Right atrium auricular region (tissue), 2 donors: ENCODE data around the gene WDR82. TPM values are rescaled to one million over a fixed set of nuclear protein-coding genes. Genes with fewer than 3 reads are reported as not detected.

ENCODE experiments used
- DNase-seq: peaks from one replicate; pipeline ENCODE4 v3.0.0-alpha.2; 2019; ENCODE audit warnings: low spot score
- H3K27ac ChIP-seq, 2 donors: fragments of 200-600 bp; sonication (generic); 1 replicate in 1 of 2; 2 replicates in 1 of 2; pipeline ENCODE4 v1.5.1; 2016 to 2019
- H3K27me3 ChIP-seq, 2 donors: fragments of 200-600 bp; sonication (generic); one replicate each; pipeline versions ENCODE4 v1.5.1 to v1.6.0; 2017 to 2019
- H3K36me3 ChIP-seq: fragments of 200-600 bp; sonication (generic); one replicate; pipeline ENCODE4 v1.5.1; 2016
- H3K4me1 ChIP-seq, 2 donors: fragments of 200-600 bp; sonication (generic); one replicate each; pipeline versions ENCODE4 v1.5.1 to v1.6.0; 2017 to 2019
- H3K4me3 ChIP-seq, 2 donors: fragments of 200-600 bp; sonication (generic); 1 replicate in 1 of 2; 2 replicates in 1 of 2; pipeline ENCODE4 v1.5.1; 2017 to 2019; ENCODE audit warnings: mild to moderate bottlenecking in 1 of 2, moderate library complexity in 1 of 2
- H3K9me3 ChIP-seq, 2 donors: fragments of 200-600 bp; sonication (generic); one replicate each; pipeline ENCODE4 v1.5.1; 2019
- CTCF ChIP-seq, 2 donors: fragments of 200-600 bp; sonication (generic); IDR thresholded peaks; one replicate each; pipeline ENCODE4 v1.5.1; 2019; ENCODE audit warnings: antibody characterized with exemption in 2 of 2
- total RNA-seq, 2 donors: library from RNA; depleted of rRNA; stranded (reverse); fragments of >200 nt; gene quantifications; one replicate each; pipeline ENCODE4 v1.1.0, GENCODE V29; 2016

Gene WDR82, protein sequence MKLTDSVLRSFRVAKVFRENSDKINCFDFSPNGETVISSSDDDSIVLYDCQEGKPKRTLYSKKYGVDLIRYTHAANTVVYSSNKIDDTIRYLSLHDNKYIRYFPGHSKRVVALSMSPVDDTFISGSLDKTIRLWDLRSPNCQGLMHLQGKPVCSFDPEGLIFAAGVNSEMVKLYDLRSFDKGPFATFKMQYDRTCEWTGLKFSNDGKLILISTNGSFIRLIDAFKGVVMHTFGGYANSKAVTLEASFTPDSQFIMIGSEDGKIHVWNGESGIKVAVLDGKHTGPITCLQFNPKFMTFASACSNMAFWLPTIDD
- 10 to 100 TPM; 43.2 to 43.8 TPM for total RNA-seq

- no peaks in the 10 kb centered on the region for H3K36me3 ChIP-seq
- peak in 1 of 2 donors; percentile 77 for TF ChIP-seq CTCF (IDR thresholded peaks at IDR 0.05)
- no peaks in the 10 kb centered on the region for H3K9me3 ChIP-seq
- H3K4me1 ChIP-seq = peaks cover 0 to 65% of the 10 kb centered on the region in 2 donors
- DNase-seq = peak; percentile 97
- peak within 1 kb of the TSS; percentile 90 to 98 for H3K27ac ChIP-seq
- peak within 1 kb of the TSS; percentile 66 to 88 for H3K4me3 ChIP-seq
- no peaks in the 10 kb centered on the region for H3K27me3 ChIP-seq
These were observed at the start of gene WDR82 for GRCh38 chr3:52278510-52279069. WDR82 (minus strand) TSS chr3:52278649; CDS start chr3:52278361, 288 bp downstream.

- no peak for TF ChIP-seq CTCF (IDR thresholded peaks at IDR 0.05)
- no peaks in the 10 kb centered on the region for H3K36me3 ChIP-seq
- DNase-seq = no peak
- H3K27me3 ChIP-seq = no peaks in the 10 kb centered on the region
- H3K4me3 ChIP-seq = no peak overlapping the region
- H3K4me1 ChIP-seq = no peaks in the 10 kb centered on the region
- H3K9me3 ChIP-seq = no peaks in the 10 kb centered on the region
- H3K27ac ChIP-seq = no peak overlapping the region
These were observed 49.2 kb upstream of the WDR82 start for GRCh38 chr3:52327486-52328290.

- no peak for DNase-seq
- Histone ChIP-seq H3K36me3 (no peaks in the 10 kb centered on the region), H3K4me1 (no peaks in the 10 kb centered on the region), H3K9me3 (no peaks in the 10 kb centered on the region), H3K27me3 (no peaks in the 10 kb centered on the region), H3K27ac (no peak overlapping the region), H3K4me3 (no peak overlapping the region)
- TF ChIP-seq CTCF (IDR thresholded peaks at IDR 0.05) = no peak
These were observed 48.5 kb upstream of the WDR82 start for GRCh38 chr3:52326976-52327375.

- no peak for DNase-seq
- Histone ChIP-seq H3K9me3 (no peaks in the 10 kb centered on the region), H3K27me3 (no peaks in the 10 kb centered on the region), H3K36me3 (no peaks in the 10 kb centered on the region), H3K4me1 (no peaks in the 10 kb centered on the region), H3K4me3 (no peak overlapping the region), H3K27ac (no peak overlapping the region)
- no peak for TF ChIP-seq CTCF (IDR thresholded peaks at IDR 0.05)
These were observed 47.2 kb upstream of the WDR82 start for GRCh38 chr3:52325686-52326085.

DNA sequence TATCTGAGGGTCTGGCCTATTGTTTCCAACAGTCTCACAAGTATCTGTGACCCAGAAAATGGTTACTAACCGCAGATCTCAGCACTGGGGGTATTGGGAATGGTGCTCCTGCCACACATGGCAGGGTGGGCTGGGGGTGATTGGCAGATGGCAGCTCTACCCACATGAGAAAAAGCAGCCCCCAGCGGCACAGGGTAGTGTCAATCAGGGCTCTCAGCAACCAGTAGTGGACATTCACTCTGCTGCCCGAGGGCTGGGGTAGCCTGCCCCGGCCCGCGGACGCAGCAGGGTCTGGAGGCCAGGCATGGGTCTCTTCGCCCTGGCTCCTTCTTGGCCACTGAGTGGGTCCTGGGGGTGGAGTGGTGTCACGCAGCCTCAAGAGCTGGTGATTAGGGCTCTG, 46.2 kb upstream of the WDR82 start:
- no peak for DNase-seq
- no peaks in the 10 kb centered on the region for H3K9me3 ChIP-seq
- H3K4me3 ChIP-seq = no peak overlapping the region
- no peak for TF ChIP-seq CTCF (IDR thresholded peaks at IDR 0.05)
- no peaks in the 10 kb centered on the region for H3K4me1 ChIP-seq
- no peaks in the 10 kb centered on the region for H3K27me3 ChIP-seq
- H3K27ac ChIP-seq = no peak overlapping the region
- H3K36me3 ChIP-seq = no peaks in the 10 kb centered on the region
